ENCODE results near the gene MMP1. TPM values are rescaled to one million over a fixed set of nuclear protein-coding genes. Genes with fewer than 3 reads are reported as not detected.

MMP1 gene
- total and polyA plus RNA-seq, 4 donors: 0.06 to 0.08 TPM; not detected in 2

- no peak overlapping the region for H3K27ac ChIP-seq (ENCODE audit: low read depth, low read length)
- no peaks in the 10 kb centered on the region for H3K4me1 ChIP-seq (ENCODE audit: control insufficient read depth, insufficient read depth, low read length)
- DNase-seq (ENCODE audit: low read depth in 4 of 6, low spot score in 6 of 6): no peak
- no peaks in the 10 kb centered on the region for H3K27me3 ChIP-seq (ENCODE audit: control insufficient read depth, insufficient read depth, low read length)
- no peaks in the 10 kb centered on the region for H3K36me3 ChIP-seq (ENCODE audit: control insufficient read depth, insufficient read depth, low read length)
- no peak overlapping the region for H3K4me3 ChIP-seq (ENCODE audit: low read depth, low read length)
- no peaks in the 10 kb centered on the region for H3K9me3 ChIP-seq (ENCODE audit: control insufficient read depth, insufficient read depth, low read length)
Observed at GRCh38 chr11:102770191-102770590, 27.8 kb downstream of the MMP1 start.

- H3K4me3 ChIP-seq (ENCODE audit: low read depth, low read length): no peak overlapping the region
- no peak for DNase-seq (ENCODE audit: low read depth in 4 of 6, low spot score in 6 of 6)
- H3K27me3 ChIP-seq (ENCODE audit: control insufficient read depth, insufficient read depth, low read length): no peaks in the 10 kb centered on the region
- H3K9me3 ChIP-seq (ENCODE audit: control insufficient read depth, insufficient read depth, low read length): no peaks in the 10 kb centered on the region
- no peak overlapping the region for H3K27ac ChIP-seq (ENCODE audit: low read depth, low read length)
- 60% methylated on average over 11 of the region's 18 CpGs for WGBS (ENCODE audit: insufficient coverage)
- H3K4me1 ChIP-seq (ENCODE audit: control insufficient read depth, insufficient read depth, low read length): no peaks in the 10 kb centered on the region
- H3K36me3 ChIP-seq (ENCODE audit: control insufficient read depth, insufficient read depth, low read length): no peaks in the 10 kb centered on the region
Observed at GRCh38 chr11:102767800-102768199, 30.2 kb downstream of the MMP1 start.

GRCh38 chr11:102763440-102763839, 34.5 kb downstream of the MMP1 start:
- WGBS (ENCODE audit: insufficient coverage): 100% methylated on average over 1 of the region's 2 CpGs
- H3K9me3 ChIP-seq (ENCODE audit: control insufficient read depth, insufficient read depth, low read length): no peaks in the 10 kb centered on the region
- H3K4me3 ChIP-seq (ENCODE audit: low read depth, low read length): no peak overlapping the region
- H3K36me3 ChIP-seq (ENCODE audit: control insufficient read depth, insufficient read depth, low read length): no peaks in the 10 kb centered on the region
- H3K27ac ChIP-seq (ENCODE audit: low read depth, low read length): no peak overlapping the region
- no peaks in the 10 kb centered on the region for H3K4me1 ChIP-seq (ENCODE audit: control insufficient read depth, insufficient read depth, low read length)
- no peak for DNase-seq (ENCODE audit: low read depth in 4 of 6, low spot score in 6 of 6)
- no peaks in the 10 kb centered on the region for H3K27me3 ChIP-seq (ENCODE audit: control insufficient read depth, insufficient read depth, low read length)

GRCh38 chr11:102762361-102762767, 35.6 kb downstream of the MMP1 start:
- no peak overlapping the region for H3K4me3 ChIP-seq (ENCODE audit: low read depth, low read length)
- no peaks in the 10 kb centered on the region for H3K4me1 ChIP-seq (ENCODE audit: control insufficient read depth, insufficient read depth, low read length)
- H3K27me3 ChIP-seq (ENCODE audit: control insufficient read depth, insufficient read depth, low read length): no peaks in the 10 kb centered on the region
- no peaks in the 10 kb centered on the region for H3K9me3 ChIP-seq (ENCODE audit: control insufficient read depth, insufficient read depth, low read length)
- no peak overlapping the region for H3K27ac ChIP-seq (ENCODE audit: low read depth, low read length)
- WGBS (ENCODE audit: insufficient coverage): no CpG with 5 or more reads among the region's 2 CpGs
- no peak for DNase-seq (ENCODE audit: low read depth in 4 of 6, low spot score in 6 of 6)
- no peaks in the 10 kb centered on the region for H3K36me3 ChIP-seq (ENCODE audit: control insufficient read depth, insufficient read depth, low read length)

GRCh38 chr11:102761646-102762238, 36.2 kb downstream of the MMP1 start:
- 87% methylated on average over 3 of the region's 4 CpGs for WGBS (ENCODE audit: insufficient coverage)
- Histone ChIP-seq H3K9me3 (ENCODE audit: control insufficient read depth, insufficient read depth, low read length) (no peaks in the 10 kb centered on the region), H3K4me3 (ENCODE audit: low read depth, low read length) (no peak overlapping the region), H3K4me1 (ENCODE audit: control insufficient read depth, insufficient read depth, low read length) (no peaks in the 10 kb centered on the region), H3K27me3 (ENCODE audit: control insufficient read depth, insufficient read depth, low read length) (no peaks in the 10 kb centered on the region), H3K27ac (ENCODE audit: low read depth, low read length) (no peak overlapping the region), H3K36me3 (ENCODE audit: control insufficient read depth, insufficient read depth, low read length) (no peaks in the 10 kb centered on the region)
- DNase-seq (ENCODE audit: low read depth in 4 of 6, low spot score in 6 of 6): no peak

- Histone ChIP-seq H3K9me3 (ENCODE audit: control insufficient read depth, insufficient read depth, low read length) (no peaks in the 10 kb centered on the region), H3K36me3 (ENCODE audit: control insufficient read depth, insufficient read depth, low read length) (no peaks in the 10 kb centered on the region), H3K27ac (ENCODE audit: low read depth, low read length) (no peak overlapping the region), H3K27me3 (ENCODE audit: control insufficient read depth, insufficient read depth, low read length) (no peaks in the 10 kb centered on the region), H3K4me3 (ENCODE audit: low read depth, low read length) (no peak overlapping the region), H3K4me1 (ENCODE audit: control insufficient read depth, insufficient read depth, low read length) (no peaks in the 10 kb centered on the region)
- DNase-seq (ENCODE audit: low read depth in 4 of 6, low spot score in 6 of 6): peak in 1 of 6 donors; percentile 8
- no CpG with 5 or more reads among the region's 4 CpGs for WGBS (ENCODE audit: insufficient coverage)
Observed at GRCh38 chr11:102760344-102761035, 37.5 kb downstream of the MMP1 start.

- Histone ChIP-seq H3K27me3 (ENCODE audit: control insufficient read depth, insufficient read depth, low read length) (no peaks in the 10 kb centered on the region), H3K9me3 (ENCODE audit: control insufficient read depth, insufficient read depth, low read length) (no peaks in the 10 kb centered on the region), H3K27ac (ENCODE audit: low read depth, low read length) (no peak overlapping the region), H3K4me1 (ENCODE audit: control insufficient read depth, insufficient read depth, low read length) (no peaks in the 10 kb centered on the region), H3K4me3 (ENCODE audit: low read depth, low read length) (no peak overlapping the region), H3K36me3 (ENCODE audit: control insufficient read depth, insufficient read depth, low read length) (no peaks in the 10 kb centered on the region)
- DNase-seq (ENCODE audit: low read depth in 4 of 6, low spot score in 6 of 6): no peak
- WGBS (ENCODE audit: insufficient coverage): 86% methylated on average over 1 of the region's 2 CpGs
Observed at GRCh38 chr11:102757823-102758549, 40.0 kb downstream of the MMP1 start.

GRCh38 chr11:102753267-102753666, 44.7 kb downstream of the MMP1 start:
- no peaks in the 10 kb centered on the region for H3K27me3 ChIP-seq (ENCODE audit: control insufficient read depth, insufficient read depth, low read length)
- H3K27ac ChIP-seq (ENCODE audit: low read depth, low read length): no peak overlapping the region
- H3K9me3 ChIP-seq (ENCODE audit: control insufficient read depth, insufficient read depth, low read length): no peaks in the 10 kb centered on the region
- no CpG with 5 or more reads among the region's 1 CpG for WGBS (ENCODE audit: insufficient coverage)
- DNase-seq (ENCODE audit: low read depth in 4 of 6, low spot score in 6 of 6): no peak
- H3K4me3 ChIP-seq (ENCODE audit: low read depth, low read length): no peak overlapping the region
- no peaks in the 10 kb centered on the region for H3K36me3 ChIP-seq (ENCODE audit: control insufficient read depth, insufficient read depth, low read length)
- H3K4me1 ChIP-seq (ENCODE audit: control insufficient read depth, insufficient read depth, low read length): no peaks in the 10 kb centered on the region

GRCh38 chr11:102751673-102752072, 46.3 kb downstream of the MMP1 start:
- Histone ChIP-seq H3K9me3 (ENCODE audit: control insufficient read depth, insufficient read depth, low read length) (no peaks in the 10 kb centered on the region), H3K27ac (ENCODE audit: low read depth, low read length) (no peak overlapping the region), H3K27me3 (ENCODE audit: control insufficient read depth, insufficient read depth, low read length) (no peaks in the 10 kb centered on the region), H3K36me3 (ENCODE audit: control insufficient read depth, insufficient read depth, low read length) (no peaks in the 10 kb centered on the region), H3K4me1 (ENCODE audit: control insufficient read depth, insufficient read depth, low read length) (no peaks in the 10 kb centered on the region), H3K4me3 (ENCODE audit: low read depth, low read length) (no peak overlapping the region)
- no peak for DNase-seq (ENCODE audit: low read depth in 4 of 6, low spot score in 6 of 6)
